GM23248 (cell line): ENCODE measurements around the gene NAALADL2.

Experiments
- EZH2 ChIP-seq: fragments of 200-600 bp; sonication (generic); IDR thresholded peaks from 2 replicates; pipeline ENCODE4 v1.6.1; 2018; ENCODE audit warnings: antibody characterized with exemption, mild to moderate bottlenecking; ENCODE audit not compliant: insufficient read depth, poor library complexity, severe bottlenecking
- EZH2phosphoT487 ChIP-seq: fragments of 200-600 bp; sonication (generic); IDR thresholded peaks from 2 replicates; pipeline ENCODE4 v1.6.1; 2018; ENCODE audit warnings: antibody characterized with exemption, moderate library complexity, mild to moderate bottlenecking, low read depth; ENCODE audit not compliant: insufficient read depth

DNA sequence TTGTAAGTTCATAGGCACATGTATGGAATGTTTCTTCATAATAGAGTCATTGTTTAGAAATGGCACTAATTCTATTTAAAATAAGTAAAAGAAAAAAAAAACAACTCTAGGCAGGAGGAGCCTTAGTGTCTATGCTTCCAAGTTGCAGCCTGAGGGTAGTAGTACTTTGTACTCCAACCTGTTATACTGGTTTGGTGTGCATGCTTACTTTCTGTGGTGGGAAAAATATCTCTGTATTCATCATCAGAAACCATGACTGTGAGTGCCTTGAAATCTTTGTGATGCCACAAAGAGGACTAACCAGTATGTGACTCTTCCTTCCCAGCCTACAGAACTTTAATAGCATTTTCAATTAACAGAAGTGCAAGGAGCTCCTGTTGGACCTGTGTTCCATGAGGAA, 4.4 kb downstream of the NAALADL2 start:
- TF ChIP-seq EZH2phosphoT487 (no peak), EZH2 (no peak)
